ENCODE results near the gene NIT2. TPM values are rescaled to one million over a fixed set of nuclear protein-coding genes. Genes with fewer than 3 reads are reported as not detected.

Gene NIT2
- total and polyA plus RNA-seq, 9 of the 15 experiments (the other 6 are each of a cell fraction or from before 2014, with no cell fraction given): 11.4 to 62.2 (median 22.1) TPM

- no peak for TF ChIP-seq PBX2 (CRISPR knock-in tag; IDR thresholded peaks at IDR 0.05; ENCODE audit: low read depth)
- TF ChIP-seq PBX2 (tag; conservative IDR thresholded peaks at IDR 0.05; ENCODE audit: low read depth): no peak
- no peak for TF ChIP-seq HMGN3 (IDR thresholded peaks at IDR 0.05; ENCODE audit: borderline replicate concordance, extremely low read depth, insufficient read length, low read depth, low read length)
These were observed 17.9 kb upstream of the NIT2 start (continued) for GRCh38 chr3:100316641-100317069.

GRCh38 chr3:100317912-100318311 is 16.6 kb upstream of the NIT2 start:
- no TSS peak for BruUV-seq (replicated peaks)
- Histone ChIP-seq H3K79me2 (ENCODE audit: control insufficient read depth, insufficient read depth, low read length) (no peaks in the 10 kb centered on the region), H2AFZ (ENCODE audit: low read depth, low read length) (no peak overlapping the region), H3K9me1 (ENCODE audit: control insufficient read depth, insufficient read depth, low read length) (no peaks in the 10 kb centered on the region), H3K36me3 (ENCODE audit: control insufficient read depth, insufficient read depth, low read length) (peaks cover 42% of the 10 kb centered on the region; the same call in 2 of the 3 replicates), H3K27me3 (ENCODE audit: control insufficient read depth in 2 of 2, insufficient read depth in 2 of 2, low read length in 2 of 2) (no peaks in the 10 kb centered on the region), H3K4me1 (replicated peaks in 1 of 2; ENCODE audit: control insufficient read depth in 2 of 2, insufficient read depth in 2 of 2, low read length in 2 of 2) (no peaks in the 10 kb centered on the region; a peak in 1 of 5 replicates), H3K9ac (ENCODE audit: insufficient read depth in 1 of 2, low read depth in 2 of 2, low read length in 2 of 2) (no peak overlapping the region), H4K20me1 (replicated peaks; ENCODE audit: control insufficient read depth, insufficient read depth, low read length) (no peaks in the 10 kb centered on the region), H3K4me2 (ENCODE audit: insufficient read depth, low read length) (no peak overlapping the region), H3K27ac (ENCODE audit: extremely low read depth, low read depth, low read length) (no peak overlapping the region), H3K4me3 (no peak overlapping the region), H3K9me3 (replicated peaks; ENCODE audit: control insufficient read depth, insufficient read depth, low read depth, low read length) (no peaks in the 10 kb centered on the region)
- no peak for FAIRE-seq
- no peak for TF ChIP-seq SP2 (IDR thresholded peaks at IDR 0.05; ENCODE audit: extremely low read depth, low read depth, low read length, poor library complexity, severe bottlenecking)
- ChIA-PET CTCF (ENCODE audit: low intra/inter-chr PET ratio) (interaction anchor here (1.2 kb wide), 1 partner anchor 317 kb away, joined by 3 read pairs; no protein-coding TSS in a partner anchor), POLR2A (no interaction called here)
- in situ Hi-C loops (cut with MboI) (loop anchor here (10.0 kb wide), 1 partner anchor 277 kb away; no protein-coding TSS in a partner anchor), intact Hi-C loops (cut with micrococcal nuclease) (loop anchor here (5.0 kb wide), 2 partner anchors 64 to 144 kb away; no protein-coding TSS in a partner anchor)
- ATAC-seq: no peak
- WGBS (ENCODE audit: insufficient coverage, low coverage, missing lambda C conversion rate): 85% methylated on average over 2 of the region's 2 CpGs
- DNase-seq (ENCODE audit: extremely low read depth in 1 of 4, low spot score in 3 of 4): no peak
